NCI-H524 (cell line): ENCODE data around the gene SDK2.
"Not testable (repeated sequence)": the region's sequence is repeated elsewhere in the genome, so short reads cannot be mapped to it uniquely, and the experiment has no call there.

Experiments used
- DNase-seq, 2 experiments: peaks; one replicate each; lab custom pipeline; 2025; lab: John Stamatoyannopoulos, UW

Gene SDK2

GRCh38 chr17:73348018-73348828 is 296.0 kb downstream of the SDK2 start:
- DNase-seq: no peak

DNA sequence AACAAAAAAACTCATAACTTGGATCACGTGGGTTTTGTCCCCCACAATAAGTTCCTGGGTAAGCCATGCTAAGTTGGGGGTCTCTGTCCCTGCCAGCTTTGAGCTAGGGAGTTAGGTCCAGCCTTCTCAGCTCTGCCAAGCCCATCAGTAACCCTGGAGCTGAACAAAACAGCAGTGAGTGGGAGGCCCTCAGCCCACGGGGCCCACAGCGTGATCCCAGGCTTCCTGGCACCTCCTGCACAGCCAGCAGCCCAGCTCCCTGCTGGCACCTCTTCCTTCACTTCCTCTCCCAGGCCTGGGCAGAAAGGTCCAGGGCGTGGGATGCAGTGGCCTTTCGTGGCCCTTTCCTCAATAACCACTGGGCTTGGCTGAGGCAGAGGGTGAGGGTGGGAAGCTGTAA is 296.9 kb downstream of the SDK2 start:
- no peak for DNase-seq

DNA sequence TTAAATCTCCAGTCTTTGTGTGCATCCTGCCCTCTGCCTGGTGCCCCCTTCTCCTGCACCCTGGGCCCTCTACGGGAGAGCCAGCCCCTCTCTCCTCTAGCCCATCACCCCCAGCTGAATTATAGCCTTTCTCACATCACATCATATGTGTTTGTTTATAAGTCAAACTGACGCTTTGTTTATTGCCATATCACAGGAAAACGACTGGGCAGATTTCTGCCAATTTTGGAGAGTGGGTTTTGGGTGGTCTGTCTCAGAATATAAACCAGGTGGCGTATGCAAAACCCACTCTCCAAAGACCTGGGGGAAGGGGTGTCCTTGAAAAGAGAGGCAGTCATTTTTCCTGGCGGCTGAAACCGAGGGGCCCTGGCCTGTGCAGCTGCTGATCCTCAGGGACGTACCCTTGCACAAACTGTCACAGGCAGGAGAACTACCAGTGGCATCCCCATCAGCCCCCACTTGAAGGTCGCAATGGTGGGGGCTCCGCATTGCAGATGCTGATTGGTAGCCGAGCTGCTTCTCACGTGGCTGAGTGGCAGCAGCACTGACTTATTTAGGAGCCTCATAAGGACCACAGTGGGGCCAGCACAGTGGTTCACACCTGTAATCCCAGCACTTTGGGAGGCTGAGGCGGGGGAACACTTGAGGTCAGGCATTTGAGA is 297.6 kb downstream of the SDK2 start:
- DNase-seq: no peak

DNA sequence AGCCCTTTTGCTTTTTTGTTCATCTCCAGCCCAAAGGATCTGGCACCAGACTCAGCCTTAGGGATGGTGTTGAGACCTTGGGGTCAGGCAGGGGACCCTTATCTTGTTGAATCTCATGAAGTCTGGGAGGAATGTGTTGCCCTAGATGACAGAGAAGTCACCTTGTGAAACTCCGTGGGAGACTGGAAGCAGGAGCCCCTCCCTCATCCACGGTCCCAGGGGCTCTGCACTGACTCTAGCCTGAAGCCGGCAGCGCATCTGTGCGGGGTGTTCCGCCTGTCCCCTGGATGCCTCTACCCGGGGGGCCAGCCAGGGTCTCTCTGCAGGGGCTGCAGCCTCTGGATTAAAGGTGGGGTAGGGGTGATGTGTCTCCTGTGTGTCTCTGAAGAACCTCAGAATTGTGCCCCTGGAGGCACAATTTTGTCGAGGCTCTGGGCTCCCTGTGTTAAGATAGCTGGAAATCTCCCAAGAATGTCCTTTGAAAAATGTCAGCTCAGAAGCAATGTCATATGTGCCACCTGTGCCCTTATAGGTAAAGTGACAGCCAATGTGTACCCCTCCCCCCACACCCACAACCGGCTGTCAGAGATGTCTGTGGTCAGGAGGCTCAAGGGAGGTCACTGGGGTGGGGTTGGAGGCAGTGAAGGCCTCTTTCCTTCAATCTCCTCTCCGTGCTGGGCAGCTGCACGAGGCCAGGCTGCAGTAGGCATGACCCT is 300.3 kb downstream of the SDK2 start:
- peak in 1 of 2 experiments; percentile 75 for DNase-seq

DNA sequence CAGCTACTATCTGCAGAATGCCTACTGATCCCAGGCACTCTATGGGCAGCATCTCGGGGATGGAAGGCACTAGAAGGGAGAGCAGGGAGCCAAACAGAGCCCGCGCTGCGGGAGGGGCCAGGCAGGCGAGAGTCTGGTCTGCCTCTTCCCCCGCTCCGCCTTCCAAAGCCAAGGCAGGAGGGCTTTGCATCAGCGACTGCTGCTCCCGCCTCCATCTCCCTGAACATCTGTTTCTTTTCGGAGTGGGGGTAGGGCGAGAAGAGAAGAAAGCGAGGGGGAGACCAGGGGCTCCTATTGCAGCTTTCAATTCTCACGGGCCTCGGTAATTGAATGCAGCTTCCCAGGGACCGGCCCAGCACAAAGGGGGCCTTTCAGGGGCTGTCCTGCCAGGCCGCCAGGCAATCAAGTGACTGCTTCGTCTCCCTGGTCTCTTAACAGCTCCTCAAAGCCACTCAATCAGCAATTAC is 301.0 kb downstream of the SDK2 start:
- peak; percentile 99 for DNase-seq

DNA sequence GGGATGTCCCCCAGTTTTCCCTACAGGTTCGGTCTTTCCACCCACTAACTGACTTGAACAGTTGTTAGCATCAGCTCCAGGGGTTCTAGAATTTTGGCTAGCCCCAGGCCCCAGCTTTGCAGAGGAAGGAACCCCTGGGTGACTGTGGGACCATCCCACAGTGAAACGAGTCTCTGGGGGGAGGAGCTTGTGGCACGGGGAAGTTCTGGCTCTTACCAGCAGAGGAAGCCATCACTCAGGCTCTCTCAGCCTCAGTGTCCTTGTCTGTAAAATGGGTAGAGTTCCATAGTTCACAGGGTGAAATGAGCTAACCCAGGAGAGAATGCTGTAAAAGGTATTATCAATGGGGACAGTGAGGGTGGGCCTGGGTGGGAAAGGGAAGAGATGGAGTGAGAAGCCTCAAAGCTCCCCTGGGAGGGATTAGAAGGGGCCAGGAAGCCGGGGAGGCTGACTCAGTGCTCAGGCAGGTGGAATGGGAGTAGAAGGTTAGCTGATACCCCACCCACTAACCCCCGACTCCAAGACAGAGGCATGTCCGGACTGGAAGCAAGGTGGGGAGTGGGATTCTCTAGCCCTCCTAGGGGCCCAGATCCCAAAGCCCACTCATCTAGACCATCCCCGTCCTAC is 301.6 kb downstream of the SDK2 start:
- DNase-seq: peak; percentile 65 to 79

- DNase-seq: peak; percentile 97 to 99
Observed at GRCh38 chr17:73342050-73342522, 302.2 kb downstream of the SDK2 start.

DNA sequence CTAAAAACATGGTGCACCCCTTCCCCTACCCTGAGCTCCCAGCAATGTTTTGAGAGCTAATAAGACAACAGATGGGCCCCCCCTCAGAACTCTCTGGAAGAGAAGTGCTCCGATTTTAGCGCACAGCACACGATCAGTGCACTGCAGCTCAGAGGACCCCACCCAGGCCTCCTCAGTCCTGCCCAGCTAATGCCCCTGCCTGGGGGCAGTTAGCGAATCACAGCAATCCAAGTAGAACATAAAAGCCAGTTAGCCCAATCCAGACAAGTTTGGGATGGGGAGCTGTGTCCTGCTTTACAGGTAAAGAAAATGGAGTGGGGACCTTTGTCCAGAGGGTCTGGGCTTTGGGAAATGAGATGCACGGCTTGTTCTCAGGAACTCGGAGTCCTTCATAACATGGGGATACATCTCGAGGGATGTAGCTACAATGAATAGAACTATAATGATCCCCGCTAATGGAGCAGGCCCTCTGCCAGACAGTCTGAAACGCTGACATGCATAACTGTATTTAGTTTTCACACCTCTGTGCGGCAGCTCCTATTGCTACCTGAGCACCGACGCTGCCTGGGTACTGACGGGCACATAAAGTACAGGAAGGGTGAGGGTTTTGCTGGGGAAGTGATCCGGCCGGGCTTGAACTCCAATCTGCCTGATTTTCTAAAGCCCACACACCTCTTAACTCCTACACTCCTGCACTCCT is 302.7 kb downstream of the SDK2 start:
- DNase-seq: peak; percentile 46 to 68

- DNase-seq: peak; percentile 14 to 33
Observed at GRCh38 chr17:73340093-73340596, 304.1 kb downstream of the SDK2 start.

GRCh38 chr17:73338566-73339197 is 305.6 kb downstream of the SDK2 start:
- no peak for DNase-seq

GRCh38 chr17:73338050-73338521 is 306.2 kb downstream of the SDK2 start:
- no peak for DNase-seq

DNA sequence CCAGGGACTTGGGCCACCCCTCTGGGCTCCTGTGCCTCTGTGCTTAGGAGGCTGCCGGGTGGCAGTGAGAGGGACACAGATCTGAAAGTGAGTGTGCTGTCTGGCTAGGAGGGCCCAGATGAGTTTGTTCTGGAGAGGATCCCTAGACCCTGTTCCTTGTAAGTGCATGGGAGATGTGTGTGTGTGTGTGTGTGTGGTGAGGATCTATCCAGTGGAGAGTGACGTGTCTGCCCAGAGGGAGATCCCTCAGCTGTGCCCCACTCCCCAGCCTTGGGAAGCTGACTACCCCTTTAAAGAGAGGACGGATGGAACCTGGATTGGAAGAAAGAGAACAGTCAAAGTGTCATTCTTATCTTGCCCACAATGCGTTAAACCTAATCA is 306.9 kb downstream of the SDK2 start:
- no peak for DNase-seq

DNA sequence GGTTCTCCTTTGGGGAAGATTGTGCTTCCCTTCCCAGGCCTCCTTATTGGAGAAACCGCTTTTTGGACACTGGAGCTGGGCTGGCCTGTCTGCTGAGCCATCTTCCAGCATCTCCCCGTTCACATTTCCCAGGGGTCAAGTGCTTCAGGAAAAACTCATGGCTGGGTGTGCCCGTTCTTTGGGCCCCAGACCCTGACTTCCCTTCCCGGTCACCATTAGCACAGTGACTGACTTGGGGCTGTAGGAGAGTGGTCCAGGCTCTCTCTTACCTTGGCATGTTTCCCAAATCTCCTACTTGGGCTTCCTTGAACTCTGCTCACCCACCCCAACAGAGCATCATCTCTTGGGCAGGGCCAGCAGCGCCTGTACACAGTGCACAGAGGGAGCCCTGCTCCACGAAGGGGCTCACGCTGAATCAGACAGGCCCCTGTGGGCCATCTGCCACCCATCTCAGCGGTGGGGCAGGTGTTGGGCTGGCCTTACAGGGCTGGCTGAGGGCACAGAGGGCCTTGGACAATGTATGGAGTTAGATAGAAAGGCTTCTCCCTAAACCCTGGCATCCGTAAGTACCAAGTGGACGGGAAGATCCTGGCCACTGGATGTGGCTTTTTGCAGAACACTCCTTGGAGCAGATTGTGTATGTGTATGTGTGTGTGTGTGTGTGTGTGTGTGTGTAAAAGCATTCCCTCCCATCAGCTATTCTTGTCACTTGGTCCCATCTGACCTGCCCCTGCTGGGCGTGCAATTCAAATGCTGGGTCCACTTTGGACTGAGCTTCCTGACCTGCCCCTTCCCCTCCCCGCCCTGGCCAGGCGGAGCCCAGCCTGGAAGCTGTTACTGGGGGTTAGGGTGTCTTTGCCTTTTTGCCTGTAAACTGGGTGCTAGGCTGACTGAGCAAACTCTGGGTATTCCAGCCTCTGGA is 307.6 kb downstream of the SDK2 start:
- DNase-seq: peak; percentile 36 to 83

DNA sequence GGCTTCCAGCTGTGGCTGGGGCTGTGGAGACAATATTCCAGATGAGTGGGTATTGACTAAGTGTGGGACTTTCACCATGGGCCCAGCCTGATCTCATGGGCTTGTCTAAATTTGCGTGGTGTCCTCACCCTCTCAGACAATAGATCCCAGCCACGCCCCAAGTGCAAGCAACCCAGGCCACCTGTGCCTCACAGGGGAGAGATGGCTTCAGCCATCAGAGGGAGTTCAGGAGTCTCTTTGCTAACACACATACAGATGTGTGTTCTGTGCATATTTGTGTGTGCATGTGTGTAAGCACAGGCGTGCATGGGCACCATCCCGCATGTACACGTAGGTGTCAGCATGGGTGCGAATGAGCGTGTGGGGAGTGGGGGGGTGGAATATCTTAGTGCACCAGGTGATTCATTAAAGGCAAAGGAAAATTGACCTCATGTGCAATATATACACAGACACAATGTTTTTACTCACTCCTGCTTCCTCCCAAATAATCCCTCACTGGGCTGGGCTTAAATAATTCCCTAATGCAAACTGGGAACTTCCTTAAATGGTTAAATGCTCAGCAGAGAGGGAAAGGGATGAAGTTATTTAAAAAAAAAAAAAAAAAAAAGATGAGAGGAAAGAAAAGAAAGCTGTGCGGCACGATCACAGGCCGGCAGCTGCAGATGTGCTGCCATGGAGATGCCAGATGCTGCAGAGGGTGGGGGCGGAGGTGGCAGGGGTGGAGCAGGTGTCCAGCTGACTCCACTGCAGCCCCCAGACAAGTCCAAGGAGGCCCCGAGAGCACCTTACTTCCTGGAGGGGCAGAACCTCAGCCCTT is 308.4 kb downstream of the SDK2 start:
- DNase-seq: no peak

- DNase-seq: no peak
Observed at GRCh38 chr17:73334771-73335513, 309.3 kb downstream of the SDK2 start.

- not testable (repeated sequence) for DNase-seq
Observed at GRCh38 chr17:73333445-73333844, 310.8 kb downstream of the SDK2 start.

DNA sequence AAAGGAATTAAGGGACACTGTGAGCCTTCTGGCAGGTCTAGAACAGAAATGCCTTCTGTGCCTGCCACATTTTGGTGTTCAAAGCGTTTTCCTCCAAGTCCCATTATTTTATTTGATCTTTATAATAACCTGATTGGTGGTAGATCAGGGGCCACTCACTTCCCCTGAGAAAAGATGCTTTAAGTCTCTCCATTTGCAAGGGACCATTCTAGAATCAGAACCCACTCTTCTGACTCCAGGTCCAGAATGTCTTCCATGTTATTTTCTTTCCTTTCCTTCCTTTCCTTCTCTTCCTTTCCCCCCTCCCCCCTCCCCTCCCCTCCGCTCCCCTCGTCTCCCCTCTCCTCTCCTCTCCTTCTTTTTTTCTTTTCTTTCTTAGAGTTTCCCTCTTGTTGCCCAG is 313.2 kb downstream of the SDK2 start:
- no peak for DNase-seq

DNA sequence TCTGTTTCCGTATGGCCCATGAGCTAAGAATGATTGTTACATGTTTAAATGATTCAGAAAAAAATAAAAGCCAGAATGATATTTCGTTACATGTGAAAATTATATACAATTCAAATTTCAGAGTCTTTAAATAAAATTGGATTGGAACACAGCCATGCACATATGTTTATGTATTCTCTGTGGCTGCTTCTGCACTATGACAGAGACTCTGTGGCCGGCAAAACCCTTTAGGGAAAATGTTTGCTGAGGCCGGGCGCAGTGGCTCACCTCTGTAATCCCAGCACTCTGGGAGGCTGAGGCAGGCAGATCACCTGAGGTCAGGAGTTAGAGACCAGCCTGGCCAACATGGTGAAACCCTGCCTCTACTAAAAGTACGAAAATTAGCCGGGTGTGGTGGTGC is 316.6 kb downstream of the SDK2 start:
- DNase-seq: no peak
